Heart right ventricle (tissue), 16 donors: ENCODE measurements around the gene GMEB1. TPM values are rescaled to one million over a fixed set of nuclear protein-coding genes. Genes with fewer than 3 reads are reported as not detected.

Experiments used
- ATAC-seq, 8 donors: fragments of 200-7000 bp; cut with Tn5 transposase; one replicate each; pipeline ENCODE4 v1.9.1; 2020; ENCODE audit warnings: mild to moderate bottlenecking in 8 of 8, moderate library complexity in 8 of 8, moderate number of reproducible peaks in 1 of 8
- DNase-seq, 2 donors: peaks; one replicate each; pipeline ENCODE4 v3.0.0-alpha.2; 2020
- H3K27ac ChIP-seq, 10 donors: fragments of 200-600 bp; sonication (generic) in 2 of 10; one replicate each; pipeline versions ENCODE4 v1.5.0 to v1.8.0; 2020 to 2022; ENCODE audit warnings: mild to moderate bottlenecking in 3 of 10
- H3K27me3 ChIP-seq, 7 donors: fragments of 200-600 bp; one replicate each; pipeline ENCODE4 v1.8.0; 2021 to 2022; ENCODE audit warnings: mild to moderate bottlenecking in 2 of 7
- H3K36me3 ChIP-seq, 9 donors: fragments of 200-600 bp; sonication (generic) in 1 of 9; one replicate each; pipeline versions ENCODE4 v1.5.0 to v1.8.0; 2020 to 2022; ENCODE audit warnings: mild to moderate bottlenecking in 2 of 9
- H3K4me1 ChIP-seq, 9 donors: fragments of 200-600 bp; sonication (generic) in 1 of 9; one replicate each; pipeline versions ENCODE4 v1.5.0 to v1.8.0; 2020 to 2022; ENCODE audit warnings: mild to moderate bottlenecking in 4 of 9
- H3K4me3 ChIP-seq, 10 donors: fragments of 200-600 bp; sonication (generic) in 2 of 10; one replicate each; pipeline versions ENCODE4 v1.5.0 to v1.8.0; 2020 to 2022; ENCODE audit warnings: mild to moderate bottlenecking in 7 of 10, moderate library complexity in 2 of 10
- H3K9me3 ChIP-seq, 11 donors: fragments of 200-600 bp in 10 of 11; sonication (generic) in 2 of 11; one replicate each; pipeline versions ENCODE4 v1.5.0 to v1.8.0; 2013 to 2022; ENCODE audit warnings: mild to moderate bottlenecking in 2 of 11, control low read depth in 1 of 11, moderate library complexity in 1 of 11
- CTCF ChIP-seq, 9 donors: fragments of 200-600 bp; sonication (generic) in 2 of 9; IDR thresholded peaks; one replicate each; pipeline versions ENCODE4 v1.5.0 to v1.8.0; 2021 to 2022; ENCODE audit warnings: antibody characterized with exemption in 9 of 9, mild to moderate bottlenecking in 5 of 9, moderate library complexity in 1 of 9
- WGBS, 2 donors: extraction: QIAGEN DNeasy Blood & Tissue Kit; methylation state at CpG; one replicate each; pipeline ENCODE4 v1.1.7; 2013; ENCODE audit warnings: inconsistent platforms in 1 of 2; 5-methylcytosine and 5-hydroxymethylcytosine counted together
- intact Hi-C, 10 donors: fragments of 100-400 bp; cut with DNase I; formaldehyde crosslinking; loops; one replicate each; pipeline versions ENCODE4 v1.11.1 to v1.14.2; 2022
- polyA plus RNA-seq, 2 donors: library from polyadenylated mRNA; stranded (reverse); fragments of 200-250 nt; gene quantifications; one replicate each; pipeline ENCODE4 v1.2.3, GENCODE V29; 2013
- total RNA-seq, 10 donors: library from RNA; stranded (reverse); fragmentation: NEBNext Ultra II Directional in 3 of 10; extraction: Animal tissue kit (Norgen Biotek cat#: 25700) in 3 of 10; gene quantifications; one replicate each; pipeline versions ENCODE4 v1.2.1 to v1.2.4, GENCODE V29; 2021 to 2023
- donor health status: Arrhythmogenic right ventricular cardiomyopathy.
- donor health status: ischemic (EF 13 %, LVEDD 7.1; RV severe dilation, severe dysfunction).
- donor health status: healthy with polysubstance abuse.
- donor health status: DM: no; HTN: yes; CAD: no.
- donor health status: DM: no; HTN: no; CAD: no.
- donor health status: ischemic (EF 25% LVEDD 6.9; RV normal size, moderate dysfunction).
- donor health status: ischemic (EF 25% LVEDD 5.7; RV mildly dilated, moderate dysfunction).
- donor health status: healthy.
- donor health status: DM: yes; HTN: yes; CAD: no.
- donor health status: Ischemic cardiomyopathy.
- donor health status: ischemic (EF 35%, LVEDD 5.7; RV mildly dilated, moderate dysfunction).
- donor health status: nonischemic (EF 11% LVEDD 7.7; RV severe dilation, severe dysfunction).
- donor health status: DM: yes; HTN: yes; CAD: no.
- donor health status: PGD.
- donor health status: ischemic (EF 29% LVEDD 5.4; RV normal size, mild dysfunction).
- donor health status: nonischemic (EF 23%, LVEDD 6.1; RV moderate dilation, normal function).

GMEB1 gene
- total and polyA plus RNA-seq, 12 donors = 2.0 to 7.4 (median 6.3) TPM

- Histone ChIP-seq H3K27me3 (no peaks in the 10 kb centered on the region), H3K27ac (no peak overlapping the region), H3K36me3 (peaks cover 0 to 73% (median 0%) of the 10 kb centered on the region in 9 donors), H3K4me1 (peaks cover 2 to 58% (median 44%) of the 10 kb centered on the region in 9 donors), H3K9me3 (no peaks in the 10 kb centered on the region), H3K4me3 (no peak overlapping the region)
- DNase-seq (no peak), ATAC-seq (no peak)
- WGBS, 2 donors = 96 to 98% methylated on average over 3 of the region's 3 CpGs
- no peak for TF ChIP-seq CTCF (IDR thresholded peaks at IDR 0.05)
- intact Hi-C loops = no loop called here
Observed at GRCh38 chr1:28759257-28759656, 90.7 kb downstream of the GMEB1 start.

GRCh38 chr1:28761189-28761588 is 92.6 kb downstream of the GMEB1 start:
- peaks cover 0 to 40% (median 25%) of the 10 kb centered on the region in 9 donors for H3K4me1 ChIP-seq
- intact Hi-C loops = no loop called here

GRCh38 chr1:28766532-28767183 is 98.1 kb downstream of the GMEB1 start:
- ATAC-seq = no peak
- peaks cover 0 to 77% (median 8%) of the 10 kb centered on the region in 9 donors for H3K36me3 ChIP-seq

More at GRCh38 chr1:28761189-28761588, 92.6 kb downstream of the GMEB1 start:
- Histone ChIP-seq H3K27ac (no peak overlapping the region), H3K27me3 (no peaks in the 10 kb centered on the region), H3K9me3 (no peaks in the 10 kb centered on the region), H3K36me3 (peaks cover 0 to 84% (median 0%) of the 10 kb centered on the region in 9 donors), H3K4me3 (no peak overlapping the region)
- 97% methylated on average over 5 of the region's 5 CpGs for WGBS, 2 donors
- TF ChIP-seq CTCF (IDR thresholded peaks at IDR 0.05) = no peak
- DNase-seq = no peak
- no peak for ATAC-seq

More at GRCh38 chr1:28766532-28767183, 98.1 kb downstream of the GMEB1 start:
- DNase-seq = no peak
- 95 to 97% methylated on average over 2 of the region's 2 CpGs for WGBS, 2 donors
- intact Hi-C loops = no loop called here
- no peak overlapping the region for H3K4me3 ChIP-seq
- TF ChIP-seq CTCF (IDR thresholded peaks at IDR 0.05) = no peak
- H3K27ac ChIP-seq = no peak overlapping the region
- no peaks in the 10 kb centered on the region for H3K27me3 ChIP-seq
- H3K9me3 ChIP-seq = no peaks in the 10 kb centered on the region
- H3K4me1 ChIP-seq = peaks cover 0 to 10% (median 0%) of the 10 kb centered on the region in 9 donors

Other genes starting within 250 kb of the GMEB1 start
- gene RCC1, start 162.7 kb upstream of the GMEB1 start, total RNA-seq = 10 to 100 TPM in 1 of 10 donors, 1 to 10 TPM in 9; 2.3 to 17.8 (median 3.9) TPM
- gene RCC1, start 162.7 kb upstream of the GMEB1 start, polyA plus RNA-seq = 10 to 100 TPM in 1 of 2 donors, 1 to 10 TPM in 1; 3.8 to 15.3 TPM
- gene TRNAU1AP, start 115.7 kb upstream of the GMEB1 start, total RNA-seq = 10 to 100 TPM; 13.1 to 21.2 (median 15.2) TPM
- 10 to 100 TPM; 17.3 to 21.4 TPM for gene TRNAU1AP, start 115.7 kb upstream of the GMEB1 start, polyA plus RNA-seq
- gene RAB42, start 76.5 kb upstream of the GMEB1 start, total RNA-seq = 1 to 10 TPM in 3 of 10 donors, under 1 TPM in 7; 0.17 to 3.4 (median 0.50) TPM
- under 1 TPM; 0.57 to 0.59 TPM for gene RAB42, start 76.5 kb upstream of the GMEB1 start, polyA plus RNA-seq
- 10 to 100 TPM; 17.2 to 27.4 (median 19.4) TPM for gene TAF12, start 25.7 kb upstream of the GMEB1 start, total RNA-seq
- gene TAF12, start 25.7 kb upstream of the GMEB1 start, polyA plus RNA-seq = 10 to 100 TPM; 29.6 to 41.6 TPM
- not detected for gene RNU11, start 20.2 kb upstream of the GMEB1 start, total RNA-seq
- gene RNU11, start 20.2 kb upstream of the GMEB1 start, polyA plus RNA-seq = not detected
- gene YTHDF2, start 68.2 kb downstream of the GMEB1 start, total RNA-seq = 10 to 100 TPM; 31.2 to 57.1 (median 44.6) TPM
- gene YTHDF2, start 68.2 kb downstream of the GMEB1 start, polyA plus RNA-seq = 10 to 100 TPM; 22.6 to 22.9 TPM
- gene OPRD1, start 143.4 kb downstream of the GMEB1 start, total RNA-seq = under 1 TPM in 2 of 10 donors, not detected in 8; 0.02 to 0.04 TPM
- not detected for gene OPRD1, start 143.4 kb downstream of the GMEB1 start, polyA plus RNA-seq
- gene EPB41, start 245.8 kb downstream of the GMEB1 start, total RNA-seq = 10 to 100 TPM; 14.7 to 36.8 (median 24.7) TPM
- 1 to 10 TPM; 4.1 to 8.9 TPM for gene EPB41, start 245.8 kb downstream of the GMEB1 start, polyA plus RNA-seq